H1 (cell line): ENCODE results near the gene SGSM1. TPM values are rescaled to one million over a fixed set of nuclear protein-coding genes. Genes with fewer than 3 reads are reported as not detected.

Source experiments
- CTCF ChIA-PET: fragments of 300-600 bp; sonication (Branson Sonifier 250); formaldehyde crosslinking; loops from one replicate; lab custom pipeline; 2021; ENCODE audit not compliant: partially characterized antibody; lab: Charles Lee
- POLR2A ChIA-PET: fragments of 300-600 bp; sonication (Branson Sonifier 250); formaldehyde crosslinking; loops from one replicate; lab custom pipeline; 2021; ENCODE audit warnings: inconsistent platforms; ENCODE audit not compliant: partially characterized antibody; lab: Charles Lee
- DNase-seq, 2 experiments: peaks; one replicate each; pipeline versions ENCODE4 v3.0.0 to v3.0.0-alpha.2; 2010 to 2022; ENCODE audit warnings: low spot score in 2 of 2, low read depth in 1 of 2, mixed read lengths in 1 of 2
- FAIRE-seq: peaks from 2 replicates; lab custom pipeline; 2011; peaks lifted over from hg19 to GRCh38; lab: Jason Lieb, UNC
- H2AFZ ChIP-seq: 2 replicates; pipeline ENCODE4 v1.8.1; 2012; ENCODE audit warnings: low read length, inconsistent platforms
- H2AK5ac ChIP-seq: 2 replicates; pipeline ENCODE4 v1.6.1; 2013; ENCODE audit warnings: low read depth, low read length
- H2BK120ac ChIP-seq: replicated peaks from 2 replicates; pipeline ENCODE3; 2013; ENCODE audit warnings: low read depth, low read length, inconsistent platforms
- H2BK12ac ChIP-seq: 2 replicates; pipeline ENCODE4 v1.6.1; 2013; ENCODE audit warnings: low read depth, low read length
- H2BK15ac ChIP-seq: 2 replicates; pipeline ENCODE4 v1.6.1; 2013; ENCODE audit warnings: low read length
- H2BK20ac ChIP-seq: 2 replicates; pipeline ENCODE4 v1.6.1; 2013; ENCODE audit warnings: low read length
- H2BK5ac ChIP-seq: 2 replicates; pipeline ENCODE4 v1.6.1; 2013; ENCODE audit warnings: low read depth, low read length
- H3K14ac ChIP-seq: 2 replicates; pipeline ENCODE4 v1.6.1; 2013; ENCODE audit warnings: inconsistent platforms; ENCODE audit not compliant: insufficient read length
- H3K18ac ChIP-seq: 2 replicates; pipeline ENCODE4 v1.6.1; 2013; ENCODE audit warnings: low read length; ENCODE audit errors: extremely low read depth
- H3K23ac ChIP-seq: 2 replicates; pipeline ENCODE4 v1.6.1; 2013; ENCODE audit warnings: inconsistent platforms; ENCODE audit not compliant: insufficient read length
- H3K23me2 ChIP-seq: 2 replicates; pipeline ENCODE4 v1.6.1; 2013; ENCODE audit warnings: low read depth, low read length
- H3K27ac ChIP-seq: 2 replicates; pipeline ENCODE4 v1.6.1; 2011; ENCODE audit warnings: low read depth, low read length, inconsistent platforms
- H3K27me3 ChIP-seq, 4 experiments: replicated peaks in 1 of 4; 1 replicate in 1 of 4; 2 replicates in 3 of 4; pipeline versions ENCODE4 v1.6.1 to v1.8.1; 2011 to 2013; ENCODE audit warnings: low read length in 3 of 4, mild to moderate bottlenecking in 3 of 4, inconsistent platforms in 2 of 4, mixed read lengths in 2 of 4, moderate library complexity in 1 of 4; ENCODE audit not compliant: control insufficient read depth in 3 of 4, insufficient read depth in 3 of 4; ENCODE audit errors: extremely low read depth in 1 of 4
- H3K36me3 ChIP-seq, 4 experiments: 2 replicates each; pipeline versions ENCODE4 v1.6.1 to v1.8.1; 2011 to 2013; ENCODE audit warnings: mild to moderate bottlenecking in 4 of 4, low read length in 3 of 4, moderate library complexity in 2 of 4, control low read depth in 1 of 4, inconsistent platforms in 1 of 4; ENCODE audit not compliant: insufficient read depth in 4 of 4, control insufficient read depth in 2 of 4
- H3K4ac ChIP-seq: replicated peaks from 2 replicates; pipeline ENCODE3; 2013; ENCODE audit warnings: low read length, low read depth, mixed read lengths, inconsistent platforms; ENCODE audit not compliant: insufficient read length
- H3K4me1 ChIP-seq, 4 experiments: replicated peaks in 1 of 4; 1 replicate in 1 of 4; 2 replicates in 3 of 4; pipeline versions ENCODE4 v1.6.1 to v1.8.1; 2011 to 2013; ENCODE audit warnings: low read length in 3 of 4, inconsistent platforms in 2 of 4, mixed read lengths in 1 of 4; ENCODE audit not compliant: insufficient read depth in 4 of 4, control insufficient read depth in 3 of 4
- H3K4me2 ChIP-seq, 2 experiments: 2 replicates each; pipeline versions ENCODE4 v1.6.1 to v1.8.1; 2011 to 2013; ENCODE audit warnings: low read depth in 2 of 2, low read length in 2 of 2, control low read depth in 1 of 2, inconsistent platforms in 1 of 2, mild to moderate bottlenecking in 1 of 2; ENCODE audit not compliant: insufficient read depth in 1 of 2
- H3K4me3 ChIP-seq, 4 experiments: fragments of 200-600, 300-600 bp in 1 of 4; sonication (generic), shearing (Covaris generic), sonication (Bioruptor Twin) in 1 of 4; 2 replicates each; pipeline versions ENCODE4 v1.5.1 to v1.8.1; 2011 to 2016; ENCODE audit warnings: low read length in 4 of 4, low read depth in 3 of 4, control low read depth in 2 of 4, inconsistent platforms in 2 of 4, mild to moderate bottlenecking in 2 of 4, mixed read lengths in 1 of 4, moderate library complexity in 1 of 4; ENCODE audit not compliant: insufficient read depth in 2 of 4; ENCODE audit errors: extremely low read depth in 1 of 4
- H3K56ac ChIP-seq: replicated peaks from 2 replicates; pipeline ENCODE3; 2013; ENCODE audit warnings: low read depth, mild to moderate bottlenecking, mixed read lengths, low read length, inconsistent platforms; ENCODE audit not compliant: insufficient read length
- H3K79me1 ChIP-seq: 2 replicates; pipeline ENCODE4 v1.6.1; 2013; ENCODE audit warnings: low read depth, low read length, control low read depth
- H3K79me2 ChIP-seq, 2 experiments: 2 replicates each; pipeline versions ENCODE4 v1.6.1 to v1.8.1; 2012 to 2013; ENCODE audit warnings: low read length in 2 of 2, mild to moderate bottlenecking in 2 of 2, inconsistent platforms in 1 of 2; ENCODE audit not compliant: insufficient read depth in 2 of 2, control insufficient read depth in 1 of 2
- H3K9ac ChIP-seq, 4 experiments: replicated peaks in 1 of 4; 1 replicate in 1 of 4; 2 replicates in 3 of 4; pipeline versions ENCODE4 v1.6.1 to v1.8.1; 2011 to 2013; ENCODE audit warnings: low read depth in 3 of 4, low read length in 3 of 4, control low read depth in 2 of 4, mild to moderate bottlenecking in 2 of 4, moderate library complexity in 2 of 4, inconsistent platforms in 1 of 4; ENCODE audit errors: extremely low read depth in 1 of 4
- H3K9me3 ChIP-seq, 2 experiments: 2 replicates each; pipeline versions ENCODE4 v1.6.1 to v1.8.1; 2012 to 2013; ENCODE audit warnings: mild to moderate bottlenecking in 2 of 2, moderate library complexity in 2 of 2, control low read depth in 1 of 2, inconsistent platforms in 1 of 2, low read depth in 1 of 2, low read length in 1 of 2, mixed read lengths in 1 of 2; ENCODE audit not compliant: insufficient read depth in 2 of 2
- H4K20me1 ChIP-seq, 2 experiments: replicated peaks in 1 of 2; 2 replicates each; pipeline versions ENCODE3 to v1.8.1; 2011 to 2013; ENCODE audit warnings: inconsistent platforms in 2 of 2, low read length in 2 of 2, mild to moderate bottlenecking in 1 of 2; ENCODE audit not compliant: insufficient read depth in 2 of 2, control insufficient read depth in 1 of 2
- H4K5ac ChIP-seq: 2 replicates; pipeline ENCODE4 v1.6.1; 2013; ENCODE audit warnings: low read length, low read depth, mixed read lengths, inconsistent platforms; ENCODE audit not compliant: insufficient read length
- H4K8ac ChIP-seq: 2 replicates; pipeline ENCODE4 v1.8.0; 2013; ENCODE audit warnings: mild to moderate bottlenecking, moderate library complexity, low read length, inconsistent platforms; ENCODE audit not compliant: insufficient read depth; ENCODE audit errors: extremely low read depth
- H4K91ac ChIP-seq: replicated peaks from 2 replicates; pipeline ENCODE3; 2013; ENCODE audit warnings: low read length, mixed read lengths, inconsistent platforms; ENCODE audit not compliant: insufficient read length
- ZNF274 ChIP-seq: IDR thresholded peaks from 2 replicates; pipeline ENCODE4 v1.7.0; 2012; ENCODE audit warnings: low read length, borderline replicate concordance; ENCODE audit errors: extremely low read depth
- WGBS, 2 experiments: shearing (Covaris generic) in 1 of 2; methylation state at CpG; one replicate each; pipeline versions ENCODE4 v1.1.6 to v1.1.7; 2013 to 2015; ENCODE audit warnings: low lambda C conversion rate in 2 of 2, mixed read lengths in 2 of 2, inconsistent platforms in 1 of 2, low coverage in 1 of 2, missing lambda C conversion rate in 1 of 2; ENCODE audit not compliant: insufficient replicate concordance in 2 of 2, insufficient coverage in 1 of 2, insufficient read length in 1 of 2; ENCODE audit errors: extremely low coverage in 1 of 2, missing lambda C conversion rate in 1 of 2; 5-methylcytosine and 5-hydroxymethylcytosine counted together
- polyA plus RNA-seq, 7 experiments: library from polyadenylated mRNA; depleted of rRNA in 3 of 7; stranded (reverse) in 5 of 7; unstranded in 2 of 7; fragments of >200 nt in 5 of 7; fragments of 200-250 nt in 2 of 7; gene quantifications; 1 replicate in 5 of 7; 2 replicates in 1 of 7; 4 replicates in 1 of 7; pipeline versions ENCODE4 v1.2.1 to v1.2.3, GENCODE V29; 2011 to 2013; ENCODE audit warnings: missing spikeins in 2 of 7, mixed read lengths in 2 of 7
- total RNA-seq: library from RNA; stranded (reverse); fragmentation: NEBNext Ultra II Directional; extraction: Animal tissue kit (Norgen Biotek cat#: 25700); gene quantifications from 2 replicates; pipeline ENCODE4 v1.2.1, GENCODE V29; 2021

The SGSM1 gene
- total and polyA plus RNA-seq, 2 of the 8 experiments (the other 6 are each of a cell fraction or from before 2014, with no cell fraction given) = 2.8 to 5.2 TPM

- no peak overlapping the region for H3K4me2 ChIP-seq
- 62% methylated on average over 3 of the region's 3 CpGs; no CpG with 5 or more reads in 1 of the 2 experiments for WGBS, 2 experiments
- no peak for FAIRE-seq
- H3K23ac ChIP-seq = no peak overlapping the region
- no peaks in the 10 kb centered on the region for H3K79me2 ChIP-seq
- H3K23me2 ChIP-seq = no peaks in the 10 kb centered on the region
- H2AK5ac ChIP-seq = no peak overlapping the region
- no peak overlapping the region for H2BK5ac ChIP-seq
- H3K27me3 ChIP-seq = no peaks in the 10 kb centered on the region
- no peak overlapping the region for H3K9ac ChIP-seq
- H2BK120ac ChIP-seq = no peak overlapping the region
- H3K4me3 ChIP-seq = no peak overlapping the region
- H3K27ac ChIP-seq = no peak overlapping the region
- CTCF ChIA-PET = interaction anchor here (0.9 to 2.5 kb wide), 5 partner anchors 10 to 28 kb away, joined by 3 to 7 read pairs (median 4); no protein-coding TSS in a partner anchor
- no peak for TF ChIP-seq ZNF274
- TF ChIP-seq, all 59 proteins: peak for 0
- no peaks in the 10 kb centered on the region for H3K4me1 ChIP-seq
- H4K91ac ChIP-seq = no peak overlapping the region
- no peak overlapping the region for H2AFZ ChIP-seq
- H3K56ac ChIP-seq = no peak overlapping the region
- no peak for DNase-seq
- H2BK15ac ChIP-seq = no peak overlapping the region
- H2BK12ac ChIP-seq = no peak overlapping the region
- no peaks in the 10 kb centered on the region for H3K36me3 ChIP-seq
- H3K79me1 ChIP-seq = peaks cover 3% of the 10 kb centered on the region; the same call in 1 of the 2 replicates
- no peaks in the 10 kb centered on the region for H3K9me3 ChIP-seq
- H4K20me1 ChIP-seq = peaks cover 0 to 3% of the 10 kb centered on the region in 2 experiments
- no peak overlapping the region for H4K5ac ChIP-seq
- H3K4ac ChIP-seq = no peak overlapping the region
- 0 out of 2 replicates have a peak overlapping the region, but pooled peaks have one; percentile 29 for H3K18ac ChIP-seq
- H4K8ac ChIP-seq = no peak overlapping the region
- H3K14ac ChIP-seq = no peak overlapping the region
- H2BK20ac ChIP-seq = no peak overlapping the region
- POLR2A ChIA-PET = interaction anchor here (0.9 kb wide), 1 partner anchor 8 kb away, joined by 3 read pairs; no protein-coding TSS in a partner anchor
Measured at GRCh38 chr22:24824250-24824649, 18.2 kb downstream of the SGSM1 start.
